GM12891 (cell line): ENCODE results near the gene DAPK3. TPM values are rescaled to one million over a fixed set of nuclear protein-coding genes. Genes with fewer than 3 reads are reported as not detected.

Source experiments
- DNase-seq: peaks from one replicate; pipeline ENCODE4 v3.0.0; 2011; ENCODE audit warnings: low spot score; ENCODE audit not compliant: insufficient read length
- FAIRE-seq: peaks from 2 replicates; lab custom pipeline; 2011; peaks lifted over from hg19 to GRCh38; lab: Jason Lieb, UNC
- PAX5 ChIP-seq: IDR thresholded peaks from 2 replicates; pipeline ENCODE4 v1.6.1; 2011; ENCODE audit warnings: low read length, moderate library complexity, mild to moderate bottlenecking; ENCODE audit not compliant: insufficient read depth, severe bottlenecking
- POLR2A ChIP-seq: IDR thresholded peaks from 2 replicates; pipeline ENCODE4 v1.6.1; 2011; ENCODE audit warnings: low read depth, low read length, control low read depth
- POLR2AphosphoS5 ChIP-seq: IDR thresholded peaks from 2 replicates; pipeline ENCODE4 v1.6.1; 2011; ENCODE audit warnings: low read depth, low read length, control low read depth
- POU2F2 ChIP-seq: IDR thresholded peaks from 2 replicates; pipeline ENCODE4 v1.6.1; 2011; ENCODE audit warnings: low read depth, mild to moderate bottlenecking, control low read depth, low read length, moderate library complexity
- SPI1 ChIP-seq: IDR thresholded peaks from 2 replicates; pipeline ENCODE4 v1.6.1; 2011; ENCODE audit warnings: low read depth, low read length, control low read depth
- TAF1 ChIP-seq: IDR thresholded peaks from 2 replicates; pipeline ENCODE4 v1.6.1; 2011; ENCODE audit warnings: low read depth, low read length, control low read depth
- polyA plus RNA-seq: library from polyadenylated mRNA; unstranded; fragments of >200 nt; gene quantifications from one replicate; pipeline ENCODE4 v1.2.1, GENCODE V29; 2012; ENCODE audit warnings: low read depth, missing spikeins, inconsistent platforms; ENCODE audit not compliant: missing spikeins

Gene DAPK3
- polyA plus RNA-seq: 41.6 TPM

DNA sequence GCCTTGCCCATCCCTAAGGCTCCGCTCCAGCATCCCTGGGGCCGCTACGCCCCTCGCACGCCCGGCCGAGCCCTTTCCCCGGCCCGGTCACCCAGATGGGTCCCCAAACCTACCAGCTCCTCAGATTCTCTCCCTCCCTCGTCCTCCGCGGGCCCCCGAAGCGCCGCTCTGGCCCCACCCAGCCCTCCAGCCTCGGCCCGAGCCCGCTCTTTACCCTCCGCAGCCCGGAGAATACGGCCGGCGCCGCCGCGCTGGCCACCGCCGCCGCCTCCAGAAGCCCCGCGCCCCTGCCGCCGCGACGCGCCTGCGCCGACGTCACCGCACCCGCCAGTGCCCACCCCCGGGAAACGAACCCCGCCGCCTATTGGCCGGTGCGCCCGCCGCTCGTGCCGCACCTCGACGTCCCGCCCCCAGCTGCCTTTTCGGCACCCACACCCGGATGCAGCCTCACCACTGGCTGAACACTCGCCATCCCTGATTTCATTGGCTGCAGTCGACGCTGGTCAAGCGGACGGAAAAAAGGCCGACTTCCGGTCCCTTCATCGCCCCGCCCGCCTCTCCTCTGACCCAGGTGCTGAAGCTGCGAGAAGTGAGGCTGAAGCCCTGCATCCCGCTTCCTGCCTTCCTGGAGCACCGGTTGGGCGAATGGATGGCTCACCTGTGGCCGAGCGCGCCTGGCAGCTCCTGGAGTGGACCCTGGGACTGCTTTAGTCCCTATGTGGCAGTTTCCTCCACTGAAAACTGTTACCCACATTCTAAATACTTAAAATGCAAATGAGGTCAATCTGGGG lies at the start of gene DAPK3:
TSS of gene DAPK3 (minus strand) at position 292 of the 791 bp plus-strand sequence. CDS start 1,364 bp downstream, outside the sequence.
- TF ChIP-seq POLR2AphosphoS5 (peak; percentile 70; the same call in 1 of the 2 replicates), TAF1 (no peak; the same call in 1 of the 2 replicates), POU2F2 (peak; percentile 73), PAX5 (no peak), SPI1 (0 out of 2 replicates have a peak, but pooled peaks have one; percentile 11), POLR2A (peak; percentile 54; the same call in 1 of the 2 replicates)
- DNase-seq (peak; percentile 98), FAIRE-seq (peak; percentile 98)

DNA sequence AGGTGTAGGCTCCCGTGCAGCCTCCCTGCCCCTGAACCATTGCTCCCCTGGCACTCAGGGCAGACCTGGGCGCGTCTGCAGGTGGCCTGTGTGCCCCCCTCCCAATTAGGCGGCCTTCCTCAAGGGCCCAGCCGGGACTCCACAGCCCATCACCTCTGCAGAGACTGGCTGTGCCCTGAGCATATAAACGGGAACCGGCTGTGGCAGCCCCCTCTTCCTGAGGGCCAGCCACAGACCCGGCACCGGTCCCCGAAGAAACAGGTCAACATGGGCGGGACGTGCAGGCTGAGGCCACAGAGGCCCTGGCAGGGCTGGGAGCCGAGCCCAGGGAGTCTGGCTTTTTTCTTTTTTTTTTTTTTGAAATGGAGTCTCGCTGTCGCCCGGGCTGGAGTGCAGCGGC lies 48.7 kb upstream of the DAPK3 start:
- DNase-seq: no peak
- no peak for FAIRE-seq
- no peak for TF ChIP-seq PAX5
- no peak for TF ChIP-seq POU2F2
- no peak for TF ChIP-seq SPI1
- no peak for TF ChIP-seq POLR2A
- no peak for TF ChIP-seq POLR2AphosphoS5
- TF ChIP-seq TAF1: no peak

DNA sequence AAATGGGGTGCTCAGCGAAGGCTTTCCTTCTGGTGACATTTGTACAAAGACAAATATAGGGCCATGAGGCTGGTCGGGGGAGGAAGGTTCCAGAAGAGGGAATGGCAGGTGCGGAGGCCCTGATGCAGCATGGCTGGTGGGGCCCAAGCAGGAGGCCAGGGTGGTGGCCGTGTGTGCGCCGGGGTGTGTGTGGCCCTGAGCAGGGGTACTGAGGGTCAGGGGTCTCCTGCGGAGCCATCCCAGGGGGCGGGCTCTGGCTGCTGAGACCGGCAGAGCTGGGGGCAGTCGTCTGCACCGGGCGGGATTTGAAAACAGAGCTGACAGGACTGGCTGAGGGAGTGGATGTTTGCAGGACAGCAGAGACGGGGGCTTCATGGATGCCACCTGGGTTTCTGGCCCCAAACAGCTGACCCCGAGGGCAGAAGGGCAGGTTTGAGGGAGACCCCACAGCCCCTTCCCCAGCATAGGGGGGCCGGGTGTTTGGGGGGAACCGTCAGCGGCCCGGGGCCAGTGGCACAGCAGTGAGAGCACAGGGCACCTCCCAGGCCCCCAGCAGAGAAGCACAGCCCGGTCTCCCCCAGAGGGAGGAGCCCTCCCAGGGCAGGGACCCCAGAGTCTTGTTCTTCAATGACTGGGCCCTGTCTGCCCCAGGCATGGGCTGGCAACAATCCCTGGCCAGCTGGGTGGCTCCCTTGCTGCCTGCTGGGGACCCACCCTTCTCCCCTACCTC lies 48.0 kb upstream of the DAPK3 start:
- FAIRE-seq: no peak
- no peak for TF ChIP-seq POLR2AphosphoS5
- no peak for TF ChIP-seq SPI1
- TF ChIP-seq PAX5: no peak
- TF ChIP-seq POU2F2: no peak
- TF ChIP-seq POLR2A: no peak
- TF ChIP-seq TAF1: no peak
- DNase-seq: no peak

DNA sequence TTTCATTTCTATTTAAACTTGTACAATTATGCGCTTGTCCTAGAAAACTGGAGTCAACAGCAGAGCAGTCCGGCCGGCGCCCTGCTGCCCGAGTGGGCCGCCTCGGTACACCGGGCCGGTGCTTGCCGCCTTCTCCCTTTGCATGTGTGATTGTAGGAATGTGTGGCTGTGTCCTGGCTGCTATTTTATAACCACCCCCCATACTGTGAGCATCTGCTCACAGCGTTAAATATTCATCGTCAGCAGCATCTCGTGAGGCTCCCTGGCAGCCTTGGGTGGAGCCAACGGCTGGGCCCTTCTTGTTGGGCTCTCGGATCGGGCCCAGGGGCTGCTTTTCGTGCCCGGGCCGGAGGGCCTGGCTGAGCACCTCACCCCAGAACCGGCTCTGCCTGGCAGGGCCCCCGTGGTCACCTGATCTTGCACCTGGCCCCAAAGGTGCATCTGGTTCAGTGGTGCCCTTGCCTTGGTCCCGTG lies 47.3 kb upstream of the DAPK3 start:
- TF ChIP-seq POU2F2 (no peak), SPI1 (no peak), PAX5 (no peak), POLR2AphosphoS5 (no peak), POLR2A (no peak), TAF1 (no peak)
- no peak for DNase-seq
- FAIRE-seq: no peak

DNA sequence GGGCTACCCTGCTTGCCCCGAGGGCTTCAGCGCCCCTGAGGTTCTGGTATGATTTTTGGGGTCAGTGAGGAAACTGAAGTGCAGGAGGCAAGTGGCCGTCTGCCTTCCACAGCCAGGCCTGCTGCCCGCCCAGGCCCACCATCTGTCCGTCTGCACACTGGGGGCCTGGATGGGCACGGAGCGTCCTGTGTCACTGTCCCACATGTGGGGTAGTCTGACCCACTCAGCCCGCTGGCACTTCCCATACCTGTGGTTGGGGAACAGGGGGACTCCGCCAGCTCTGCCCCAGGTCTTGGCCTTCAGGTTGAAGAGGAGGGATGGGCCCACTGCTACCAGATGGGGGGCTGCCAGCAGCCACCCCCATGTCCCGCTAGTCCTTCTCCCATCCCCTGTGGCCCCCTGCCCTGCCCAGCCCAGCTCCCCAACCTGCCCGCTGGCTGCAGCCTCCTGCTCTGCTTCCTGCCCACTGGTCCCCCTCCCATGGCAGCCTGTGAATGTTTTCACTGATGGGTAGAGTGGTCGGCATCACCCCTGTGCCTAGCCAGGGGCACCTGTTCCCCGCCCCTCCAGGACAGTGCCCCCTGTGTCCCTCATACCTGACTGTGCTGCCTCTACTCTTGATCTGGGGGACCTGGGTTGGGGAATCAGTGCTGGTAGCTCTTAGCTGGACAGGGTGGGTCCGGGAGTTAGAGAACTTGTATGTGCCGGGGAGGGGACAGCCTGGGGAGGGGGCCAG lies 46.2 kb upstream of the DAPK3 start:
- no peak for TF ChIP-seq POU2F2
- FAIRE-seq (no peak), DNase-seq (no peak)

DNA sequence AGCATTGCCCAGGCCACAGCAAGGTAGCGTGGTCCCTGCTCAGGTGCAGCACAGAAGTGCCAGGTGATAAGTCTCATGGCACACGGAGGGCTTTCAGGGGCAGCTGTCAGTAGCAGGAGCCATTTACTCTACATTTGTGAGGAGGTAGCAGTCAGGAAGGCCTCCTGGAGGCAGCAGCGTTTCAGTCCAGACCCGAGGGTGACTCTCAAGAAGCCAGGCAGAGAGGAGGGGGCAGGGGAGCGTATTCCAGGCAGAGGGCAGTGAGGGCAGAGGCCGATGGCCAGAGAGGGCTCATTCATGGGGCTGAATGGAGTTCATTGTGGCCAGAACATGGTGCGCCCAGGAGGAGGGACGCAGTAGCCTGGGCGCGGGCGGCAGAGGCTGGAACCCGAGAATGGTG lies 45.6 kb upstream of the DAPK3 start:
- DNase-seq (no peak), FAIRE-seq (no peak)
- TF ChIP-seq POU2F2 (no peak), TAF1 (no peak), POLR2A (no peak), PAX5 (no peak), SPI1 (no peak), POLR2AphosphoS5 (no peak)

DNA sequence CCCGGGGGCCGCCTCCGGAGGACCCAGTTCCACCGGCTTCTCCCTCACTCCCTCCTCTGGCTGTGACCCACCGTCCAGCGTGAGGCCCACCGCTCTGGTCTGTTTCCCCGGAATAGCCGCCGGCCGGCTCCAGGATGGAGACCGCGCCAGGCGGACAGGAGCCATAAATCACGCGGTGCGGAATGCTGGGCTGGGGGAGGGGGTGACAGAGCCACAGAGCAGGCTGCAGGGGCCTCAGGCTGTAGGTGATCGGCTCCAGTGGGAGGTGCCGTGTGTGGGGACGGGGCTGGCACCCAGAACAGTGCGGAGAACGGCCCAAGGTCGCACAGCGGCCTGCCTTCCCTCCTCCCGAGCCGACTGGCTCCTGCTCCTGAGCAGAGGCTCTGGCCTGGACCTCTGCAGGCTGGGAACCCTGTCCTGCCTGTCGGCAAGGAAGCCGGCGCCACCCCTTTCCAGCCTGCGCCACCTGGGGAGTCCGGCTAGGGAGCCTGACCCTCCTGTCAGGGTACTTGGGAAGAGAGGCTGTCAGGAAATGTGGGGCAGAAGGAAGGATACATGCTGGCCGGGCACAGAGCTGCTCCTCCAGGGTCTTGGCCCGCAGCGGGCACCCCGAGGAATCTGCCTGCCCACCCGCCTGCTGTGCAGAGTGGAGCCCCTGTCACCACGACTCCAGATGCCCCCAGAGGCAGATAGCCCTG lies 45.0 kb upstream of the DAPK3 start:
- no peak for DNase-seq
- TF ChIP-seq POLR2AphosphoS5: no peak
- TF ChIP-seq TAF1: no peak
- no peak for TF ChIP-seq SPI1
- TF ChIP-seq PAX5: no peak
- TF ChIP-seq POU2F2: no peak
- no peak for TF ChIP-seq POLR2A
- no peak for FAIRE-seq

DNA sequence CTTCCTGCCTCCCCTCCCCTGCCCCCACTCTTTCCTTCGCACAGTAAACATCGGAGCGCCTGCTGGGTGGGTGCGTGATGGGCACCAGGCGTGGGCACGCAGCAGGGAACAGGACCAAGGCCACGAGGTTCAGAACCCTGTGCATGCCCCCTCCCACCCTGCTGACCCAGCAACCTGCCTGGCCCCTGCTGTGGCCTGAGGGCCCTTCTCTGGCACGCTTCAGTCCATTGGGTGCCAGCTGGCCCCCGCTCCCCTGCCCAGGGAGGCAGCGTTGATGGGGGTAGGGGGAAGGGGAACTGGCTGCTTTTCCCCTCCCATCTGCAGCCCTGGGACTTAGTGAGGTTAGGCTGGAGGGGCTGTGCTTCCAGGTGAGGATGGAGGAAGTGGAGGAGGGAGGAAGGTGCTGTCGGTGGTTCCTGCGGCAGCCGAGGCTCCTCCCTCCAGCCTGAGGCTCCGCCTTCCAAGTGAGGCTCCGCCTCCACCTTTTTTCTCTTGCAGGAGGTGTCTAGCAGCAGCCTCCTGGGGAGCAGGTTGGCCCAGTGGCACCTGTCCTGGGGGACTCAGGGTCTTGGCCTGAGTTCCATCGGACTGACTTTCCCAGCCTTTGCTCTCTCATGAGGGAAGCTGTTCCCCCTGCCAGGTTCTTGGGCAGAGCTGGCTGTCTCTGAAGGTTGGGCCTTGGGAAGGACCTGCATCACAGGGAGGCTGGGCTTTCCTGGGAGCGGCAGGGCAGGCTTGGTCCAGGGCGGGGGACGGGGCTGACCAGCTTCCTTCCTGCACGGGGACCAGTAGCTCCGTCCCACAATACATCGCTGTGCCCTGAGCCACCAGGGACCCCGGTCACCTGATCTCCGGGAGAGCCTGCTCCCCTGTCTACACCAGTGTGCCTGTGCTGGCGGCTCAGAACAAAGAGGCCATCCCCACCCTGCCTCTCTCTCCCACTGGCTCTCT lies 43.9 kb upstream of the DAPK3 start:
- DNase-seq (no peak), FAIRE-seq (no peak)

More for the DNA sequence above, 43.9 kb upstream of the DAPK3 start:
- no peak for TF ChIP-seq POU2F2
- no peak for TF ChIP-seq POLR2A
- TF ChIP-seq PAX5: no peak
- TF ChIP-seq SPI1: no peak
- no peak for TF ChIP-seq TAF1
- TF ChIP-seq POLR2AphosphoS5: no peak
